ENCODE measurements around the gene COL5A1. TPM values are rescaled to one million over a fixed set of nuclear protein-coding genes. Genes with fewer than 3 reads are reported as not detected.

COL5A1 gene
- total RNA-seq, 1 donor from 2014 or later, result 18.7 TPM

- intact Hi-C loops (cut with DNase I), result no loop called here
- DNase-seq (ENCODE audit: missing footprints), result peak; percentile 34
These were observed 231.1 kb downstream of the COL5A1 start for GRCh38 chr9:134872482-134873231.

DNA sequence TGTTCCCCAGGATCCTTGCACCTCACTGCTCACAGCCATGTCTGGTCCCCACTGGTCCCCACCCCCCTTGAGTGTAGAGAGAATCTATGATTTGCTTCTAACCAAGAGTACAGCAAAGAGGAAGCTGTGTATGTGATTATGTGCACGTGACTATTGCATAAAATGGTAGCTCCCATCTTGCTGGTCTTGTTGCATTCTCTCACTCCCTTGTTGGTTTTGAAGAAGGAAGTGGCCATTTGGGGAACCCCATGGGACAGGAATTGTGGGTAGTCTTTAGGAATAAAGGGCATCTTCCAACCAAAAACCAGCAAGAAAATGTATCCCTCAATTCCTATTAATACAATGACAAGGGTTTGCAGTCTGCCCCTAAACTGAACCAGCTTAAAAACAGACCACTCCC, 233.8 kb downstream of the COL5A1 start:
- DNase-seq (ENCODE audit: missing footprints) (no peak), ATAC-seq (no peak)
- intact Hi-C loops (cut with DNase I), result no loop called here

More at GRCh38 chr9:134872482-134873231, 231.1 kb downstream of the COL5A1 start:
- no peak for ATAC-seq

DNA sequence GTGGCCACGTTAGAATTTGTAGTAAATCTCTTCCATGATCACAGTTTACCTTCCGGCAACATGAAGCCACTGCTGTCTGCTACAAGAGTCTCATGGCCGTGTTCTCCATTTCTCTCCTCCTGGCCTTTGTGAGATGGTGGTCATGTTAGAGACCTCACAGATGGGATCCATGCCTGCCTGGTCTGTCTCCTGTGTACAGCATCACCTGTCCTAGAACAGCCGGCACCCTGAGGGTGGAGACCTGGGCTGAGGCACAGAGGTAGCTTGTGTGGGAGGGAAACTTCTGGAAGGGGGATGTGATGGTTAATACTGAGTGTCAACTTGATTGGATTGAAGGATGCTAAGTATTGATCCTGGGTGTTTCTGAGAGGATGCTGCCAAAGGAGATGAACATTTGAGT, 235.9 kb downstream of the COL5A1 start:
- ATAC-seq, result no peak
- no peak for DNase-seq (ENCODE audit: missing footprints)
- intact Hi-C loops (cut with DNase I), result no loop called here

- DNase-seq (ENCODE audit: missing footprints) (no peak), ATAC-seq (no peak)
- intact Hi-C loops (cut with DNase I), result no loop called here
These were observed 238.3 kb downstream of the COL5A1 start for GRCh38 chr9:134879664-134880483.

GRCh38 chr9:134880484-134881312, 239.1 kb downstream of the COL5A1 start, which contains the start of gene FCN2:
Gene FCN2 (plus strand): TSS chr9:134880810. CDS start chr9:134880822, 12 bp downstream.
- ATAC-seq (no peak), DNase-seq (ENCODE audit: missing footprints) (no peak)
- intact Hi-C loops (cut with DNase I), result no loop called here

DNA sequence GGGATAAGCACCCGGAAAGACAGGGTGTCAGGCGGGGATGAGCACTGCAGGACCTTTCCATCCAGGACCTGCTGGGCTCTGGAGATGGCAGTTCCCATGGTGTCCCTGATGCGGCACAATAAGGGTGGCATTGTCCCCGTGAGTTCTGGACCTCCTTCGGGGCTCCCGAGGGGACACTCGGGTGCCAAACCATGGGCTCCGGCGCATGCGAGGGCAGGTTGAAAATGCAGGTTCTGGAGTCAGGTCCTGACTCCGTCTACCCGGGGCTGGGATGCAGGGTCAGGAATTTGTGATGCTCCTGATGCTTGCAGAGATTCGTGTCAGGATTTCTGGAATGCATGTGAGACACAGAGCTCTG, 239.7 kb downstream of the COL5A1 start:
- intact Hi-C loops (cut with DNase I), result no loop called here
- ATAC-seq (no peak), DNase-seq (ENCODE audit: missing footprints) (no peak)

GRCh38 chr9:134882204-134882785, 240.7 kb downstream of the COL5A1 start:
- DNase-seq (ENCODE audit: missing footprints) (no peak), ATAC-seq (no peak)
- intact Hi-C loops (cut with DNase I), result no loop called here

GRCh38 chr9:134883040-134883782, 241.6 kb downstream of the COL5A1 start:
- intact Hi-C loops (cut with DNase I), result no loop called here
- DNase-seq (ENCODE audit: missing footprints) (no peak), ATAC-seq (no peak)

DNA sequence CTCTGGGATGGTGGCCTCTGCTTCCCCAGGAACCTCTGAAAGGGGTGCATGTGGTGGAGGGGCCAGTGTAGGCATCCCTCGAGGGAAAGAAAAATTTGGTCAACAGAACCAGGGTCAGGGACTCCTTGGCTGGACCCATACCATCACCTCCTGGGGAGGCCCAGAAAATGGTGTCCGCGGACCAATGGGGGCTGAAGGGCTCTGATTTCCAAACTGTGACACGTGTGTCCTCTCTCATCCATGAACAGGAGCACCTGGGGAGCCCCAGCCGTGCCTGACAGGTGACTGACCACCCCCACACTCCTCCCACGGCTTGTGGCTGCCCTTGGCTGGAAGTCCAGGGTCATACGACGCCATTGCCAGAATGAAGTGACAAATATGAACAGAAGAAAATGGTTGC, 242.9 kb downstream of the COL5A1 start:
- ATAC-seq (no peak), DNase-seq (ENCODE audit: missing footprints) (no peak)
- intact Hi-C loops (cut with DNase I), result no loop called here

DNA sequence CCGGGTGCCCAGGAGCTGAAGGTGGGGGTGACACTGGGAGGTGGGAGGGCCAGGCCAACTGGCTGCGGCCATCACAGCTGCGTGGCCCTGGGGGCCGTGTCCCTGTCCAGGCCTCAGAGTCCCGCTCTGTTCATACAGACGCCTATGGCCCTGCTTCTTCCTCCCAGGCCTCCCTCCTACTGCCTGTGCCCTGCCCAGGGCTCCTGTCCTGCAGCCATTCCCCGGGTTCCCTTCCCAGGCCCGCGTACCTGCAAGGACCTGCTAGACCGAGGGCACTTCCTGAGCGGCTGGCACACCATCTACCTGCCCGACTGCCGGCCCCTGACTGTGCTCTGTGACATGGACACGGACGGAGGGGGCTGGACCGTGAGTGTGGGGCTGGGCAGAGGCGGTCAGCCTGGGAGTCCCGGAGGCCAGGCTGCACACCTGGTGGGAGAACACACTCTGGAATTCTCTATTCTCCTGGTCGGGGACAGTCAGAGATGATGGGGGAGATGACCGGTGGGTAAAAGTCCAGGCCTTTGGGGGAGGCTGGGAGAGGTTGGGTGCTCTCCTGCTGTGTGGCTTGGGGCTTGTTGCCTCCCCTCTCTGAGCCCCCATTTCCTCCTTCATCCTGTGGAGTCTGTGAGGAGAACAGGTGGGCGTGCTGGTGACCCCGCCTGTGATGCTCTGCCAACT, 243.5 kb downstream of the COL5A1 start:
- no peak for DNase-seq (ENCODE audit: missing footprints)
- intact Hi-C loops (cut with DNase I), result no loop called here
- no peak for ATAC-seq

GRCh38 chr9:134885679-134886412, 244.2 kb downstream of the COL5A1 start:
- intact Hi-C loops (cut with DNase I), result no loop called here
- DNase-seq (ENCODE audit: missing footprints) (no peak), ATAC-seq (no peak)

DNA sequence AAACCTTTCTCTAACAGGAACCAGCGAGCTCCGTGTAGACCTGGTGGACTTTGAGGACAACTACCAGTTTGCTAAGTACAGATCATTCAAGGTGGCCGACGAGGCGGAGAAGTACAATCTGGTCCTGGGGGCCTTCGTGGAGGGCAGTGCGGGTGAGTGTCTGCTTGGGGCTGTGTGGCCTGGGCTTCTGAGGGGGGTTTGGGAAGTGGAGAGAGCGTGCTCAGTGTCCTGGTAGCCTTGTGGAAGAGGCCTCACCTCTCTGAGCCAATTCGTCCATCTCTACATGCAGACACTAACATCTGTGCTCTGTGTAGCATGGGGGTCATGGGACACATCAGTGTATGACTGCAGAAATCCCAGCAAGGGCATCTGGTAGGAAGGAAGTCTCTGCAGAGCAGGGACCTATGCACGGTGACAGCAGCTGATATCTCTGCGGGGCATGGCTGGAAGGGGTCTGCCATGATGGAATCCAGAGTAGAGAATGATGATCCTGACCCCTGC, 244.9 kb downstream of the COL5A1 start:
- no peak for DNase-seq (ENCODE audit: missing footprints)
- intact Hi-C loops (cut with DNase I), result no loop called here
- ATAC-seq, result no peak

DNA sequence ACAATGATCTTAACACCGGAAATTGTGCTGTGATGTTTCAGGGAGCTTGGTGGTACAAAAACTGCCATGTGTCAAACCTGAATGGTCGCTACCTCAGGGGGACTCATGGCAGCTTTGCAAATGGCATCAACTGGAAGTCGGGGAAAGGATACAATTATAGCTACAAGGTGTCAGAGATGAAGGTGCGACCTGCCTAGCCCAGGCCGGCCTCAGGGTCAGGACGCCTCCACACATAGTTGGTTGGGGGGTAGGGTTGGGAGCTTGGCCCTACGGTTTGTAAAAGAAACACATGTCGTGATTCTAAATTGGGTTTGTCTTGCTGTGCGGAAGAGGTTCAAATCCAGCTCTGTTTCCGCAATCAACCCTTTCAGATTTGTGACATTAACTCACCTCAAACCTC, 245.6 kb downstream of the COL5A1 start:
- intact Hi-C loops (cut with DNase I), result no loop called here
- ATAC-seq (no peak), DNase-seq (ENCODE audit: missing footprints) (no peak)

DNA sequence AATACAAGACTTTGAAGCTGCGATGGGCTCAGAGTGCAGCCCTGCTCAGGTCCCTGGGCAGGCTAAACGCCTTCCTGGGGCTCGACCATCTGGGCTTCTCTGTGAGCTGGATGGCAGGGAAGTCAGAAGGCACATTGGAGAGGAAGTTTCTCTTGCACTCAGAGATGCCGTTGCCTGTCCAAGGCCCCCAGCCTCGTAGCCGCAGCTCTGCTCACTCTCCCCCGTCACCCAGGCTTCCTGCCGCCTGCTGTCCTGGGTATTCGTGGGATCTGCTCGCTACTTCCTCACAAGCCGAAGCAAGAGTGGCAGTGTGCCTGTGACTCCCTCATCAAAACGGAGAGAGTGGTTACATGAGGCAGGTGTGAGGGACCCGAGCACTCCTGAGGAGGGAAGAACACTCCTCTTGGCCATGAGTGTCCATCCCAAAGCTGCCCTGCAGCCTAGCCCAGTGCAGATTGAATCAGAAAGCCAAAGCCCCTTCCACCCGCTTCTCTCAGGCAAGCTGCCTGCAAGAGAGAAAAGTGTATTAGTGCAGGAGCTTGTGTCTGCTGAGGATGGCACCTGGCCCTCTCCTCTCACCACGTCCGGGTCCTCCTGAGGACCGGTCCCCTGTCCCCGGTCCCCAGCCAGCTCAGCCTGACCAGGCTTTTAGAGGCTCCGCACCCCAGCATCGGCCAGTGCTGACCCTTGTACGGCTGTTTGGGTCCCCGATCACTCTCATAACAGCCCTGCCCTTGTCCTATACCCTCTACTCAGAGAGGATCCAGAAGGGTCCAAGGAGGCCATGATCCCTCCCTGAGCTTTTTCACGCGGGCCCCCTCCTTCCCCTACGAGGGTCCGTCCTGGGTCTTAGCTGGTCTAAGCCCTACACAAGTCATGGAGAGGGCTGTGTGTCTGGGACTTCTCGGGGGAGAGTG, 246.3 kb downstream of the COL5A1 start:
- intact Hi-C loops (cut with DNase I), result no loop called here
- ATAC-seq (no peak), DNase-seq (ENCODE audit: missing footprints) (no peak)

GRCh38 chr9:134888603-134889190, 247.1 kb downstream of the COL5A1 start:
- DNase-seq (ENCODE audit: missing footprints) (no peak), ATAC-seq (no peak)
- intact Hi-C loops (cut with DNase I), result no loop called here
